NOMO-1 (cell line): ENCODE measurements around the gene ANO6.

Experiments used
- DNase-seq, 2 experiments: peaks; one replicate each; lab custom pipeline; 2025; ENCODE audit not compliant: unreplicated experiment in 2 of 2; lab: John Stamatoyannopoulos, UW

The ANO6 gene

GRCh38 chr12:45337835-45338234 lies 121.9 kb downstream of the ANO6 start:
- no peak for DNase-seq

- DNase-seq: no peak
Observed at GRCh38 chr12:45338272-45338671, 122.4 kb downstream of the ANO6 start.

GRCh38 chr12:45339035-45339434 lies 123.1 kb downstream of the ANO6 start:
- DNase-seq: no peak

GRCh38 chr12:45342171-45342570 lies 126.3 kb downstream of the ANO6 start:
- DNase-seq: no peak

- no peak for DNase-seq
Observed at GRCh38 chr12:45342848-45343247, 127.0 kb downstream of the ANO6 start.

- no peak for DNase-seq
Observed at GRCh38 chr12:45343269-45344051, 127.6 kb downstream of the ANO6 start.

- DNase-seq: no peak
Observed at GRCh38 chr12:45348311-45348710, 132.4 kb downstream of the ANO6 start.

- no peak for DNase-seq
Observed at GRCh38 chr12:45348986-45349385, 133.1 kb downstream of the ANO6 start.

GRCh38 chr12:45349916-45350315 lies 134.0 kb downstream of the ANO6 start:
- DNase-seq: no peak

- no peak for DNase-seq
Observed at GRCh38 chr12:45350861-45351260, 135.0 kb downstream of the ANO6 start.

- no peak for DNase-seq
Observed at GRCh38 chr12:45351921-45352670, 136.2 kb downstream of the ANO6 start.

GRCh38 chr12:45353944-45354343 lies 138.0 kb downstream of the ANO6 start:
- DNase-seq: no peak

GRCh38 chr12:45354399-45354798 lies 138.5 kb downstream of the ANO6 start:
- DNase-seq: no peak

- no peak for DNase-seq
Observed at GRCh38 chr12:45355730-45356129, 139.8 kb downstream of the ANO6 start.

- DNase-seq: no peak
Observed at GRCh38 chr12:45356822-45357538, 141.1 kb downstream of the ANO6 start.

GRCh38 chr12:45357539-45358417 lies 141.9 kb downstream of the ANO6 start:
- no peak for DNase-seq

- no peak for DNase-seq
Observed at GRCh38 chr12:45362291-45362690, 146.4 kb downstream of the ANO6 start.

- DNase-seq: no peak
Observed at GRCh38 chr12:45363903-45364302, 148.0 kb downstream of the ANO6 start.

GRCh38 chr12:45368841-45369489 lies 153.1 kb downstream of the ANO6 start:
- no peak for DNase-seq

- DNase-seq: no peak
Observed at GRCh38 chr12:45377815-45378214, 161.9 kb downstream of the ANO6 start.
